Trophoblast cell (in vitro differentiated cells and primary cell): Measurements from ENCODE around the gene HPDL.

Source experiments
- DNase-seq, 2 donors: peaks; one replicate each; pipeline ENCODE4 v3.0.0-alpha.2; 2016
- H2AFZ ChIP-seq: 2 replicates; pipeline ENCODE4 v1.6.1; 2013; ENCODE audit warnings: low read length, moderate library complexity, mild to moderate bottlenecking; ENCODE audit not compliant: insufficient read depth, poor library complexity
- H2AK5ac ChIP-seq: 2 replicates; pipeline ENCODE4 v1.6.1; 2013; ENCODE audit warnings: mild to moderate bottlenecking, low read length
- H2BK120ac ChIP-seq: 2 replicates; pipeline ENCODE4 v1.6.1; 2013; ENCODE audit warnings: low read length, mild to moderate bottlenecking, moderate library complexity; ENCODE audit not compliant: insufficient read depth, poor library complexity
- H2BK12ac ChIP-seq: 2 replicates; pipeline ENCODE4 v1.6.1; 2013; ENCODE audit warnings: mild to moderate bottlenecking, low read length, moderate library complexity
- H2BK5ac ChIP-seq: 2 replicates; pipeline ENCODE4 v1.6.1; 2013; ENCODE audit warnings: low read length, low read depth, moderate library complexity, mild to moderate bottlenecking; ENCODE audit not compliant: poor library complexity
- H3K14ac ChIP-seq: 2 replicates; pipeline ENCODE4 v1.6.1; 2013; ENCODE audit warnings: mild to moderate bottlenecking, low read length
- H3K18ac ChIP-seq: 2 replicates; pipeline ENCODE4 v1.6.1; 2013; ENCODE audit warnings: mild to moderate bottlenecking, low read length
- H3K23ac ChIP-seq: 2 replicates; pipeline ENCODE4 v1.6.1; 2013; ENCODE audit warnings: low read length
- H3K27ac ChIP-seq: 2 replicates; pipeline ENCODE4 v1.5.1; 2013; ENCODE audit warnings: low read depth, mild to moderate bottlenecking, inconsistent platforms, low read length, moderate library complexity
- H3K27me3 ChIP-seq: 2 replicates; pipeline ENCODE4 v1.6.1; 2013; ENCODE audit warnings: inconsistent platforms, mild to moderate bottlenecking, low read length, moderate library complexity; ENCODE audit not compliant: insufficient read depth
- H3K36me3 ChIP-seq, 2 experiments: 1 replicate in 1 of 2; 2 replicates in 1 of 2; pipeline ENCODE4 v1.6.1; 2013; ENCODE audit warnings: low read length in 2 of 2, mild to moderate bottlenecking in 2 of 2, moderate library complexity in 1 of 2; ENCODE audit not compliant: insufficient read depth in 2 of 2, control insufficient read depth in 1 of 2
- H3K4ac ChIP-seq: 2 replicates; pipeline ENCODE4 v1.6.1; 2013; ENCODE audit warnings: low read depth, mild to moderate bottlenecking, low read length, moderate library complexity
- H3K4me1 ChIP-seq, 2 experiments: 1 replicate in 1 of 2; 2 replicates in 1 of 2; pipeline ENCODE4 v1.6.1; 2013; ENCODE audit warnings: low read length in 2 of 2, mild to moderate bottlenecking in 2 of 2, moderate library complexity in 1 of 2; ENCODE audit not compliant: insufficient read depth in 2 of 2, control insufficient read depth in 1 of 2
- H3K4me2 ChIP-seq: 2 replicates; pipeline ENCODE4 v1.6.1; 2013; ENCODE audit warnings: inconsistent platforms, mild to moderate bottlenecking, low read length, moderate library complexity
- H3K4me3 ChIP-seq: 2 replicates; pipeline ENCODE4 v1.5.1; 2013; ENCODE audit warnings: mild to moderate bottlenecking, low read depth, low read length, inconsistent platforms
- H3K79me1 ChIP-seq: one replicate; pipeline ENCODE4 v1.6.1; 2013; ENCODE audit warnings: low read length
- H3K79me2 ChIP-seq: 2 replicates; pipeline ENCODE4 v1.6.1; 2013; ENCODE audit warnings: low read length, mild to moderate bottlenecking; ENCODE audit not compliant: control insufficient read depth, insufficient read depth, poor library complexity
- H3K9ac ChIP-seq: 2 replicates; pipeline ENCODE4 v1.6.1; 2013; ENCODE audit warnings: mild to moderate bottlenecking, low read length
- H3K9me3 ChIP-seq: 2 replicates; pipeline ENCODE4 v1.6.1; 2013; ENCODE audit warnings: low read depth, mild to moderate bottlenecking, control low read depth, inconsistent platforms, low read length; ENCODE audit not compliant: insufficient read depth
- H4K12ac ChIP-seq: 2 replicates; pipeline ENCODE4 v1.6.1; 2013; ENCODE audit warnings: low read depth, mild to moderate bottlenecking, low read length, moderate library complexity
- H4K8ac ChIP-seq: 2 replicates; pipeline ENCODE4 v1.6.1; 2013; ENCODE audit warnings: low read depth, mild to moderate bottlenecking, low read length, moderate library complexity
- H4K91ac ChIP-seq: one replicate; pipeline ENCODE4 v1.6.1; 2013; ENCODE audit warnings: low read depth, mild to moderate bottlenecking, low read length, moderate library complexity
- WGBS: extraction: QIAGEN DNeasy Blood & Tissue Kit; methylation state at CpG from one replicate; pipeline ENCODE4 v1.1.7; 2013; ENCODE audit warnings: missing lambda C conversion rate; ENCODE audit not compliant: insufficient read length, insufficient coverage; ENCODE audit errors: extremely low coverage; 5-methylcytosine and 5-hydroxymethylcytosine counted together

Gene HPDL

GRCh38 chr1:45375104-45376090 lies 48.7 kb downstream of the HPDL start:
- no peak overlapping the region for H3K14ac ChIP-seq
- H3K9me3 ChIP-seq, result no peaks in the 10 kb centered on the region
- H3K4ac ChIP-seq, result no peak overlapping the region
- no peaks in the 10 kb centered on the region for H3K79me2 ChIP-seq
- H3K4me1 ChIP-seq, result no peaks in the 10 kb centered on the region
- no peak overlapping the region for H2AFZ ChIP-seq
- WGBS, result no CpG with 5 or more reads among the region's 3 CpGs
- H3K4me3 ChIP-seq, result no peak overlapping the region
- H4K8ac ChIP-seq, result no peak overlapping the region
- H4K12ac ChIP-seq, result no peak overlapping the region
- H3K9ac ChIP-seq, result no peak overlapping the region
- DNase-seq, result no peak
- no peak overlapping the region for H4K91ac ChIP-seq
- no peak overlapping the region for H3K27ac ChIP-seq
- no peak overlapping the region for H3K23ac ChIP-seq
- H3K18ac ChIP-seq, result no peak overlapping the region
- no peak overlapping the region for H2AK5ac ChIP-seq
- no peak overlapping the region for H2BK12ac ChIP-seq
- H2BK120ac ChIP-seq, result no peak overlapping the region
- no peak overlapping the region for H2BK5ac ChIP-seq
- no peaks in the 10 kb centered on the region for H3K36me3 ChIP-seq
- H3K4me2 ChIP-seq, result no peak overlapping the region
- H3K27me3 ChIP-seq, result no peaks in the 10 kb centered on the region
- no peaks in the 10 kb centered on the region for H3K79me1 ChIP-seq

GRCh38 chr1:45378184-45378583 lies 51.5 kb downstream of the HPDL start:
- Histone ChIP-seq H3K23ac (no peak overlapping the region), H4K8ac (no peak overlapping the region), H3K4me1 (no peaks in the 10 kb centered on the region), H3K4me3 (no peak overlapping the region), H3K9me3 (no peaks in the 10 kb centered on the region), H3K18ac (no peak overlapping the region), H3K27me3 (no peaks in the 10 kb centered on the region), H2BK120ac (no peak overlapping the region), H3K14ac (no peak overlapping the region), H3K79me2 (no peaks in the 10 kb centered on the region), H3K27ac (no peak overlapping the region), H4K12ac (no peak overlapping the region), H3K4me2 (no peak overlapping the region), H2AFZ (no peak overlapping the region), H3K4ac (no peak overlapping the region), H4K91ac (no peak overlapping the region), H2BK5ac (no peak overlapping the region), H3K36me3 (no peaks in the 10 kb centered on the region), H2AK5ac (no peak overlapping the region), H2BK12ac (no peak overlapping the region), H3K9ac (no peak overlapping the region), H3K79me1 (no peaks in the 10 kb centered on the region)
- no peak for DNase-seq
